GM18498 (cell line): Measurements from ENCODE around the gene GCN1.

Source experiments
- ATAC-seq: cut with Tn5 transposase; IDR thresholded peaks from one replicate; pipeline ENCODE4 v1.9.1; 2021; ENCODE audit warnings: mild to moderate bottlenecking, moderate library complexity; ENCODE audit not compliant: unreplicated experiment

Gene GCN1

DNA sequence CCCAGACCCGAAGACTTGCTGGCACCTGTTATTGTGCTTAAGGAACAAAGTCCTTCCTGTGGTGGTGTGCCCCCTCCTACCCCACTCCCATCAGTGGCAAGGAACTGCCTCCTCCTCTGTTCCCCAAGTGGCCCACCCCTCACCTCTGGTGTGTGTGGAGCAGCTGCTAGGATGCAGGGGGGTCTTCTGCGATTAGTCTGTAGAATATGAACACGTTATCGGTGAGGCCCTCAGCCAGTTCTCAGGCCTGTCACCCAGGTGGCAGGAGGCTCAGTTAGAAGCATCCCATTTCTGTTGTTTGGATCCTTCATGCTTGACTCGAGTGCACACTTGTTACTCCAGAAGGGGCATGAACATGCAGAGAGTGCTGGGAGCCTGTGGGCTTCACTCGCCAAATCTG, 117.3 kb downstream of the GCN1 start:
- ATAC-seq: no peak
